Suprapubic skin (tissue), 4 donors: ENCODE data around the gene DIO2. TPM values are rescaled to one million over a fixed set of nuclear protein-coding genes. Genes with fewer than 3 reads are reported as not detected.

Experiments
- DNase-seq, 2 donors: peaks; one replicate each; pipeline ENCODE4 v3.0.0-alpha.2; 2019; ENCODE audit warnings: low spot score in 2 of 2
- H3K27ac ChIP-seq: fragments of 200-600 bp; sonication (generic); one replicate; pipeline ENCODE4 v1.5.1; 2019
- H3K27me3 ChIP-seq: fragments of 200-600 bp; sonication (generic); one replicate; pipeline ENCODE4 v1.5.1; 2019
- H3K36me3 ChIP-seq: fragments of 200-600 bp; sonication (generic); one replicate; pipeline ENCODE4 v1.5.1; 2019
- H3K4me1 ChIP-seq: fragments of 200-600 bp; sonication (generic); one replicate; pipeline ENCODE4 v1.5.1; 2019
- H3K4me3 ChIP-seq: fragments of 200-600 bp; sonication (generic); one replicate; pipeline ENCODE4 v1.5.1; 2019; ENCODE audit warnings: mild to moderate bottlenecking
- H3K9me3 ChIP-seq: fragments of 200-600 bp; sonication (generic); one replicate; pipeline ENCODE4 v1.5.1; 2019
- CTCF ChIP-seq, 2 donors: fragments of 200-600 bp in 1 of 2; fragments of 450-650 bp in 1 of 2; sonication (generic) in 1 of 2; IDR thresholded peaks; one replicate each; pipeline ENCODE4 v1.5.1; 2016 to 2019; ENCODE audit warnings: antibody characterized with exemption in 2 of 2, mild to moderate bottlenecking in 1 of 2, moderate library complexity in 1 of 2
- EP300 ChIP-seq: sonication (generic); formaldehyde crosslinking; IDR thresholded peaks from one replicate; pipeline ENCODE4 v1.6.1; 2017; ENCODE audit warnings: antibody characterized with exemption
- POLR2A ChIP-seq, 2 donors: fragments of 450-650 bp; IDR thresholded peaks; one replicate each; pipeline ENCODE4 v1.6.1; 2017; ENCODE audit warnings: antibody characterized with exemption in 2 of 2, mild to moderate bottlenecking in 2 of 2, moderate library complexity in 2 of 2
- POLR2AphosphoS5 ChIP-seq, 3 donors: sonication (generic); formaldehyde crosslinking; IDR thresholded peaks; one replicate each; pipeline ENCODE4 v1.6.1; 2017; ENCODE audit warnings: antibody characterized with exemption in 3 of 3
- WGBS: methylation state at CpG from one replicate; pipeline ENCODE4 v1.1.5; 2018; 5-methylcytosine and 5-hydroxymethylcytosine counted together
- total RNA-seq, 4 donors: library from RNA; depleted of rRNA; stranded (reverse); fragments of >200 nt; gene quantifications; one replicate each; pipeline ENCODE4 v1.1.0, GENCODE V29; 2016

Gene DIO2
- total RNA-seq, 4 donors from 2014 or later = 7.5 to 28.7 (median 16.2) TPM

GRCh38 chr14:80213602-80214001 lies 2.3 kb upstream of the DIO2 start:
- Histone ChIP-seq H3K27ac (no peak overlapping the region), H3K4me1 (no peaks in the 10 kb centered on the region)
- WGBS = 56% methylated on average over 4 of the region's 4 CpGs

GRCh38 chr14:80212023-80212397 lies 706 bp upstream of the DIO2 start:
- TF ChIP-seq EP300 = no peak
- TF ChIP-seq POLR2A (IDR thresholded peaks at IDR 0.05) = no peak
- no peak for TF ChIP-seq CTCF (IDR thresholded peaks at IDR 0.05)
- TF ChIP-seq POLR2AphosphoS5 (IDR thresholded peaks at IDR 0.05) = no peak
- H3K9me3 ChIP-seq = no peaks in the 10 kb centered on the region
- no peaks in the 10 kb centered on the region for H3K27me3 ChIP-seq
- peak overlapping the region; percentile 23 for H3K4me3 ChIP-seq
- 0% methylated on average over 5 of the region's 5 CpGs for WGBS
- no peak overlapping the region for H3K27ac ChIP-seq
- H3K4me1 ChIP-seq = no peaks in the 10 kb centered on the region
- no peaks in the 10 kb centered on the region for H3K36me3 ChIP-seq
- DNase-seq = no peak

More at GRCh38 chr14:80213602-80214001, 2.3 kb upstream of the DIO2 start:
- TF ChIP-seq POLR2A (IDR thresholded peaks at IDR 0.05) (no peak), POLR2AphosphoS5 (IDR thresholded peaks at IDR 0.05) (no peak), CTCF (IDR thresholded peaks at IDR 0.05) (peak in 1 of 2 donors; percentile 28), EP300 (no peak)
- H3K4me3 ChIP-seq = no peak overlapping the region
- no peak for DNase-seq
- no peaks in the 10 kb centered on the region for H3K27me3 ChIP-seq
- H3K36me3 ChIP-seq = no peaks in the 10 kb centered on the region
- H3K9me3 ChIP-seq = no peaks in the 10 kb centered on the region

- WGBS = 33% methylated on average over 1 of the region's 1 CpG
- no peak overlapping the region for H3K27ac ChIP-seq
- H3K4me3 ChIP-seq = no peak overlapping the region
- no peak for DNase-seq
- H3K9me3 ChIP-seq = no peaks in the 10 kb centered on the region
- TF ChIP-seq POLR2AphosphoS5 (IDR thresholded peaks at IDR 0.05) = no peak
- no peak for TF ChIP-seq EP300
- H3K27me3 ChIP-seq = no peaks in the 10 kb centered on the region
- H3K36me3 ChIP-seq = no peaks in the 10 kb centered on the region
- H3K4me1 ChIP-seq = no peaks in the 10 kb centered on the region
These were observed 2.8 kb downstream of the DIO2 start for GRCh38 chr14:80208461-80208860.

GRCh38 chr14:80206351-80207080 lies 4.8 kb downstream of the DIO2 start:
- no peak overlapping the region for H3K27ac ChIP-seq
- DNase-seq = no peak

GRCh38 chr14:80202888-80203562 lies 8.3 kb downstream of the DIO2 start:
- no peak for DNase-seq
- no peaks in the 10 kb centered on the region for H3K36me3 ChIP-seq
- TF ChIP-seq CTCF (IDR thresholded peaks at IDR 0.05) (peak in 1 of 2 donors; percentile 14), POLR2A (IDR thresholded peaks at IDR 0.05) (no peak), POLR2AphosphoS5 (IDR thresholded peaks at IDR 0.05) (no peak)
- H3K27ac ChIP-seq = no peak overlapping the region
- H3K4me1 ChIP-seq = no peaks in the 10 kb centered on the region
- WGBS = 79% methylated on average over 9 of the region's 9 CpGs
- no peak overlapping the region for H3K4me3 ChIP-seq
- H3K9me3 ChIP-seq = no peaks in the 10 kb centered on the region
- no peaks in the 10 kb centered on the region for H3K27me3 ChIP-seq

More at GRCh38 chr14:80206351-80207080, 4.8 kb downstream of the DIO2 start:
- 79% methylated on average over 8 of the region's 8 CpGs for WGBS
- Histone ChIP-seq H3K4me3 (no peak overlapping the region), H3K4me1 (no peaks in the 10 kb centered on the region), H3K27me3 (no peaks in the 10 kb centered on the region), H3K9me3 (no peaks in the 10 kb centered on the region), H3K36me3 (no peaks in the 10 kb centered on the region)
- no peak for TF ChIP-seq CTCF (IDR thresholded peaks at IDR 0.05)
- TF ChIP-seq POLR2AphosphoS5 (IDR thresholded peaks at IDR 0.05) = no peak
- no peak for TF ChIP-seq POLR2A (IDR thresholded peaks at IDR 0.05)
- no peak for TF ChIP-seq EP300
